HepG2 (cell line): ENCODE data around the gene LIN28B. TPM values are rescaled to one million over a fixed set of nuclear protein-coding genes. Genes with fewer than 3 reads are reported as not detected.

ENCODE experiments used
- ADNP ChIP-seq: sonication (generic); formaldehyde crosslinking; IDR thresholded peaks from 2 replicates; pipeline ENCODE4 v1.4.0; 2020; ENCODE audit warnings: missing genetic modification reagents
- ATF5 ChIP-seq: sonication (generic); formaldehyde crosslinking; IDR thresholded peaks from 2 replicates; pipeline ENCODE4 v1.4.0; 2020; ENCODE audit warnings: mild to moderate bottlenecking, low read depth, missing genetic modification reagents
- HOXD1 ChIP-seq: sonication (generic); formaldehyde crosslinking; IDR thresholded peaks from 2 replicates; pipeline ENCODE4 v1.5.0; 2020; ENCODE audit warnings: missing genetic modification reagents
- NONO ChIP-seq, 2 experiments: fragments of 450-650 bp in 1 of 2; sonication (generic) in 1 of 2; formaldehyde crosslinking in 1 of 2; IDR thresholded peaks in 1 of 2; conservative IDR thresholded peaks in 1 of 2; 2 replicates each; pipeline versions ENCODE4 v1.6.1 to v1.8.0; 2017 to 2022; ENCODE audit warnings: mild to moderate bottlenecking in 1 of 2, missing genetic modification reagents in 1 of 2, moderate library complexity in 1 of 2
- SATB2 ChIP-seq: sonication (generic); formaldehyde crosslinking; IDR thresholded peaks from 2 replicates; pipeline ENCODE4 v1.5.0; 2020; ENCODE audit warnings: missing genetic modification reagents
- SNAPC4 ChIP-seq: sonication (generic); formaldehyde crosslinking; IDR thresholded peaks from 2 replicates; pipeline ENCODE4 v1.4.0; 2020; ENCODE audit warnings: mild to moderate bottlenecking, missing genetic modification reagents
- SP2 ChIP-seq: sonication (generic); formaldehyde crosslinking; IDR thresholded peaks from 2 replicates; pipeline ENCODE4 v1.5.1; 2020; ENCODE audit warnings: mild to moderate bottlenecking, missing genetic modification reagents
- SRSF4 ChIP-seq: fragments of 200-400 bp; formaldehyde crosslinking; IDR thresholded peaks from one replicate; pipeline ENCODE4 v1.6.1; 2018; ENCODE audit warnings: mild to moderate bottlenecking, low read depth, low read length, moderate library complexity; ENCODE audit not compliant: poor library complexity, severe bottlenecking
- THYN1 ChIP-seq: sonication (generic); formaldehyde crosslinking; IDR thresholded peaks from 2 replicates; pipeline ENCODE4 v1.8.1; 2023; ENCODE audit warnings: low read depth, mild to moderate bottlenecking, moderate library complexity, missing genetic modification reagents, borderline replicate concordance
- UBTF ChIP-seq: sonication (generic); formaldehyde crosslinking; IDR thresholded peaks from 2 replicates; pipeline ENCODE4 v1.4.0; 2020; ENCODE audit warnings: mild to moderate bottlenecking, missing genetic modification reagents
- ZNF138 ChIP-seq: sonication (generic); formaldehyde crosslinking; IDR thresholded peaks from 2 replicates; pipeline ENCODE4 v1.5.0; 2020; ENCODE audit warnings: mild to moderate bottlenecking, low read depth, missing genetic modification reagents
- ZNF512B ChIP-seq: sonication (generic); formaldehyde crosslinking; IDR thresholded peaks from 2 replicates; pipeline ENCODE4 v1.5.1; 2020; ENCODE audit warnings: missing genetic modification reagents, mild to moderate bottlenecking, borderline replicate concordance
- ZNF710 ChIP-seq: sonication (generic); formaldehyde crosslinking; IDR thresholded peaks from 2 replicates; pipeline ENCODE4 v1.5.0; 2020; ENCODE audit warnings: mild to moderate bottlenecking, missing genetic modification reagents, borderline replicate concordance
- polyA plus RNA-seq, 8 experiments: library from polyadenylated mRNA; depleted of rRNA in 3 of 8; stranded (reverse) in 7 of 8; unstranded in 1 of 8; fragments of >200 nt; fragmentation: Illumina TruSeq in 4 of 8; extraction: Trizol in 4 of 8; gene quantifications; 2 replicates each; pipeline versions ENCODE4 v1.2.1 to v1.2.3, GENCODE V29; 2011 to 2016; ENCODE audit warnings: low read depth in 4 of 8, missing spikeins in 1 of 8, mixed read lengths in 1 of 8; ENCODE audit not compliant: insufficient read depth in 1 of 8
- total RNA-seq, 5 experiments: library from RNA; depleted of rRNA; stranded (reverse); fragments of >200 nt; fragmentation: Illumina TruSeq; extraction: Trizol; gene quantifications; 2 replicates each; pipeline ENCODE4 v1.2.3, GENCODE V29; 2016; ENCODE audit warnings: low read depth in 1 of 5

LIN28B gene
- total and polyA plus RNA-seq, 2 of the 13 experiments (the other 11 are each of a cell fraction or from before 2014, with no cell fraction given): 14.5 to 56.8 TPM

GRCh38 chr6:104940893-104941728 is 15.8 kb upstream of the LIN28B start (continued):
- TF ChIP-seq SNAPC4 (CRISPR knock-in tag) (no peak), ATF5 (no peak), SATB2 (peak; percentile 78; the same call in 1 of the 2 replicates), ADNP (no peak), SP2 (CRISPR knock-in tag) (no peak), SRSF4 (no peak), UBTF (CRISPR knock-in tag) (peak; percentile 68), THYN1 (CRISPR knock-in tag) (no peak), HOXD1 (CRISPR knock-in tag) (0 out of 2 replicates have a peak, but pooled peaks have one; percentile 45), ZNF138 (CRISPR knock-in tag) (no peak), ZNF710 (CRISPR knock-in tag) (no peak), ZNF512B (CRISPR knock-in tag) (no peak), NONO (IDR thresholded peaks at IDR 0.05) (no peak), NONO (CRISPR knock-in tag; conservative IDR thresholded peaks at IDR 0.05) (peak; percentile 64; the same call in 1 of the 2 replicates)
